Choroid plexus epithelial cell (primary cell): Measurements from ENCODE around the gene SERPINF2.
"Not testable (repeated sequence)": the region's sequence is repeated elsewhere in the genome, so short reads cannot be mapped to it uniquely, and the experiment has no call there.

Experiments used
- DNase-seq: peaks from one replicate; pipeline ENCODE4 v3.0.0-alpha.2; 2010; ENCODE audit warnings: low read depth
- H3K4me3 ChIP-seq: 2 replicates; pipeline ENCODE4 v1.5.1; 2011; ENCODE audit warnings: low read depth, mild to moderate bottlenecking, control low read depth, low read length, moderate library complexity
- CTCF ChIP-seq: conservative IDR thresholded peaks from 2 replicates; pipeline ENCODE4 v1.5.1; 2011; ENCODE audit warnings: low read depth, mild to moderate bottlenecking, control low read depth, inconsistent platforms, low read length, moderate library complexity

Gene SERPINF2

GRCh38 chr17:1716912-1717695 is 25.6 kb upstream of the SERPINF2 start:
- DNase-seq: peak; percentile 99
- peak overlapping the region; percentile 81 for H3K4me3 ChIP-seq
- TF ChIP-seq CTCF: no peak

GRCh38 chr17:1718362-1719165 is 24.1 kb upstream of the SERPINF2 start:
- no peak overlapping the region for H3K4me3 ChIP-seq
- no peak for TF ChIP-seq CTCF
- DNase-seq: no peak

- peak; percentile 74 for DNase-seq
- peak overlapping the region; percentile 6 for H3K4me3 ChIP-seq
- peak; percentile 100 for TF ChIP-seq CTCF
Observed at GRCh38 chr17:1720856-1721386, 21.8 kb upstream of the SERPINF2 start.

- DNase-seq: peak; percentile 65
- not testable (repeated sequence) for H3K4me3 ChIP-seq
Observed at GRCh38 chr17:1722022-1722421, 20.6 kb upstream of the SERPINF2 start.

- peak; percentile 88 for DNase-seq
- TF ChIP-seq CTCF: no peak
Observed at GRCh38 chr17:1724351-1724868, 18.3 kb upstream of the SERPINF2 start, which contains the start of gene WDR81. WDR81 (plus strand) TSS chr17:1724704; CDS start chr17:1724960, 256 bp downstream.

GRCh38 chr17:1724869-1725641 is 17.6 kb upstream of the SERPINF2 start:
- peak overlapping the region; percentile 69 for H3K4me3 ChIP-seq
- no peak for TF ChIP-seq CTCF
- no peak for DNase-seq

More at GRCh38 chr17:1724351-1724868, 18.3 kb upstream of the SERPINF2 start, which contains the start of gene WDR81:
- peak within 1 kb of the TSS; percentile 69 for H3K4me3 ChIP-seq
